ENCODE data around the gene RABGAP1L.
"Not testable (repeated sequence)": the region's sequence is repeated elsewhere in the genome, so short reads cannot be mapped to it uniquely, and the experiment has no call there.

DNA sequence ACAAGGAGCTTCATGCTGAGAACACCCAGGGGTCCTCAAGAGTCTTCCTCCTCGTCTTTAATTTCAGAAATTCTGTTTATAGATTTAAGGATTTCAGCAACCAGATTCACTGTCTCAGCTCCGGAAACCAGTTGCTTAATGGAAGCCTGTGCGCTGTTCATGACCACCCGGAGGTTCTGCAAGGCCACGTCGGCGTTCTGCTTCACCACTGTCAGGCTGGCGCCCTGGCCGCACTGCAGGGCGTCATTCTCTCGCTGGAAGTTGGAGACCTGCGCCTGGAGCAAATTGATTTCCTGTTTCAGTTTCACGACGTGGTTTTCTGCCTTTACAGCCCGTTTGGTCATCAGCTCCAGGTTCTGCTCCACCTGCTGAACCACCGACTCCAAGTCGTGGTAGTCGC is 885.3 kb downstream of the RABGAP1L start:
- TF ChIP-seq, protein P1, sequence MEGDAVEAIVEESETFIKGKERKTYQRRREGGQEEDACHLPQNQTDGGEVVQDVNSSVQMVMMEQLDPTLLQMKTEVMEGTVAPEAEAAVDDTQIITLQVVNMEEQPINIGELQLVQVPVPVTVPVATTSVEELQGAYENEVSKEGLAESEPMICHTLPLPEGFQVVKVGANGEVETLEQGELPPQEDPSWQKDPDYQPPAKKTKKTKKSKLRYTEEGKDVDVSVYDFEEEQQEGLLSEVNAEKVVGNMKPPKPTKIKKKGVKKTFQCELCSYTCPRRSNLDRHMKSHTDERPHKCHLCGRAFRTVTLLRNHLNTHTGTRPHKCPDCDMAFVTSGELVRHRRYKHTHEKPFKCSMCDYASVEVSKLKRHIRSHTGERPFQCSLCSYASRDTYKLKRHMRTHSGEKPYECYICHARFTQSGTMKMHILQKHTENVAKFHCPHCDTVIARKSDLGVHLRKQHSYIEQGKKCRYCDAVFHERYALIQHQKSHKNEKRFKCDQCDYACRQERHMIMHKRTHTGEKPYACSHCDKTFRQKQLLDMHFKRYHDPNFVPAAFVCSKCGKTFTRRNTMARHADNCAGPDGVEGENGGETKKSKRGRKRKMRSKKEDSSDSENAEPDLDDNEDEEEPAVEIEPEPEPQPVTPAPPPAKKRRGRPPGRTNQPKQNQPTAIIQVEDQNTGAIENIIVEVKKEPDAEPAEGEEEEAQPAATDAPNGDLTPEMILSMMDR (IDR thresholded peaks at IDR 0.05; ENCODE audit: insufficient read depth, low read length, poor library complexity, severe bottlenecking) = not testable (repeated sequence)
- not testable (repeated sequence) for TF ChIP-seq EZH2phosphoT487 (conservative IDR thresholded peaks at IDR 0.05; ENCODE audit: low read length)
